NB4 (cell line): ENCODE data around the gene DLEU7.

Experiments used
- DNase-seq: peaks from one replicate; pipeline ENCODE4 v3.0.0; 2010; ENCODE audit warnings: low read depth
- H3K4me3 ChIP-seq: one replicate; pipeline ENCODE4 v1.5.1; 2011; ENCODE audit warnings: mild to moderate bottlenecking, low read depth, low read length, moderate library complexity
- MYC ChIP-seq: IDR thresholded peaks from 2 replicates; pipeline ENCODE4 v1.6.1; 2011; ENCODE audit warnings: low read depth, low read length
- POLR2A ChIP-seq: IDR thresholded peaks from 2 replicates; pipeline ENCODE4 v1.6.1; 2011; ENCODE audit warnings: mild to moderate bottlenecking; ENCODE audit not compliant: insufficient read length; ENCODE audit errors: extremely low read depth
- TF ChIP-seq, protein P1 (sequence below): IDR thresholded peaks from one replicate; pipeline ENCODE4 v1.5.1; 2012; ENCODE audit warnings: low read depth, low read length
- TF ChIP-seq, protein P2 (sequence below): IDR thresholded peaks from 2 replicates; pipeline ENCODE4 v1.6.1; 2011; ENCODE audit warnings: low read depth, low read length

Gene DLEU7

DNA sequence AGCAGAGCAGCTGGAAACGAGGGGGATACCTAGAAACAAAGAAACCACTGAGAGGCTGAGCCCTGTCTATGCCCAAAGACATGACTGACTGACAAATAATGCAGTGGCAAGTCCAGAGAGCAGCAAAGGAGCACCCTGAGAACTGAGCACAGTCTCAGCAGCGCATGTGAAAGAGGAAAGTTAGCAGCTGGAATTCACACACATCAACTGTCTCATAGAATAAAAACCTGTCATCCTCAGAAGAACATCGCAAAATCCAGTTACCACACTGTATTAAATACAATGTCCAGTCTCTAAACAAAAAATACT lies 24.1 kb upstream of the DLEU7 start:
- H3K4me3 ChIP-seq = no peak overlapping the region
- TF ChIP-seq, protein P1, sequence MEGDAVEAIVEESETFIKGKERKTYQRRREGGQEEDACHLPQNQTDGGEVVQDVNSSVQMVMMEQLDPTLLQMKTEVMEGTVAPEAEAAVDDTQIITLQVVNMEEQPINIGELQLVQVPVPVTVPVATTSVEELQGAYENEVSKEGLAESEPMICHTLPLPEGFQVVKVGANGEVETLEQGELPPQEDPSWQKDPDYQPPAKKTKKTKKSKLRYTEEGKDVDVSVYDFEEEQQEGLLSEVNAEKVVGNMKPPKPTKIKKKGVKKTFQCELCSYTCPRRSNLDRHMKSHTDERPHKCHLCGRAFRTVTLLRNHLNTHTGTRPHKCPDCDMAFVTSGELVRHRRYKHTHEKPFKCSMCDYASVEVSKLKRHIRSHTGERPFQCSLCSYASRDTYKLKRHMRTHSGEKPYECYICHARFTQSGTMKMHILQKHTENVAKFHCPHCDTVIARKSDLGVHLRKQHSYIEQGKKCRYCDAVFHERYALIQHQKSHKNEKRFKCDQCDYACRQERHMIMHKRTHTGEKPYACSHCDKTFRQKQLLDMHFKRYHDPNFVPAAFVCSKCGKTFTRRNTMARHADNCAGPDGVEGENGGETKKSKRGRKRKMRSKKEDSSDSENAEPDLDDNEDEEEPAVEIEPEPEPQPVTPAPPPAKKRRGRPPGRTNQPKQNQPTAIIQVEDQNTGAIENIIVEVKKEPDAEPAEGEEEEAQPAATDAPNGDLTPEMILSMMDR = no peak
- TF ChIP-seq POLR2A = no peak
- TF ChIP-seq, protein P2, sequence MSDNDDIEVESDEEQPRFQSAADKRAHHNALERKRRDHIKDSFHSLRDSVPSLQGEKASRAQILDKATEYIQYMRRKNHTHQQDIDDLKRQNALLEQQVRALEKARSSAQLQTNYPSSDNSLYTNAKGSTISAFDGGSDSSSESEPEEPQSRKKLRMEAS = no peak
- no peak for TF ChIP-seq MYC
- DNase-seq = no peak

DNA sequence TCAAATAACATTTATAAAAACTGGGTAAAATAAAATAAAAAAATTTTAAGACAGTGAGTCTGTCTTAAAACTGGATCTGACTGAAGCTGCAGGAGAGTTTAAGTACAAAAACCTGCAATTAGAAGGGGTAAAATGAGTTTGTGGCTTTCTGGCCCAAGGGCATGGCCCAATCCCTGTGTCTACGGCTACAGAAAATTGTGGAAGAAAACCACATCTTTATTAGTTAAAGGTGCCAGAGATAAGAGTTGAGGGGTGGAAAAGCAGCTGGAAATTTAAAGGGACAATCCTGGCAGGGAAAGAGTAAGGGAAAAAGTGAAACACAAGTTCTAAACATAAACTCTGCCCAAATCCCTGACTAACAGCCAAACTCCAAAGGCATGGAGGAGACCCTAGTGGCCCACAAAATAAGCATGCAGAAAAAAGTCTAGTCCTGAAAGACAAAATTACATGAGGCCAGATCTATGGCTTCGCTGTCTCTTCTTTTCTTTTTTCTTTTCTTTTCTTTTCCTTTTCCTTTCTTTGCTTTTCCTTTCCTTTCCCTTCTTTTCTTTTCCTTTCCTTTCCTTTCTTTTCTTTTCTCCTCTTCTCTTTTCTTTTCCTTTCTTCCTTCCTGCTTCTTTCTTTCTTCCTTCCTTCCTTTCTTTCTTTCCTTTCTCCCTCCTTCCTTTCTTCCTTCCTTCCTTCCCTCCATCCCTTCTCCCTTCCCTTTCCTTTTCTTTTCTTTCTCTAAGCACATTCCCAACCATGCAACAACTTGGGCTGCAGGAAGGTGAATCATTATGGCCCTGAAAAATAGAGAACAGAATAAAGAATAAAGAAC lies 23.5 kb upstream of the DLEU7 start:
- no peak for TF ChIP-seq POLR2A
- TF ChIP-seq, protein P2 = no peak
- TF ChIP-seq, protein P1 = no peak
- TF ChIP-seq MYC = no peak
- DNase-seq = no peak
- no peak overlapping the region for H3K4me3 ChIP-seq

DNA sequence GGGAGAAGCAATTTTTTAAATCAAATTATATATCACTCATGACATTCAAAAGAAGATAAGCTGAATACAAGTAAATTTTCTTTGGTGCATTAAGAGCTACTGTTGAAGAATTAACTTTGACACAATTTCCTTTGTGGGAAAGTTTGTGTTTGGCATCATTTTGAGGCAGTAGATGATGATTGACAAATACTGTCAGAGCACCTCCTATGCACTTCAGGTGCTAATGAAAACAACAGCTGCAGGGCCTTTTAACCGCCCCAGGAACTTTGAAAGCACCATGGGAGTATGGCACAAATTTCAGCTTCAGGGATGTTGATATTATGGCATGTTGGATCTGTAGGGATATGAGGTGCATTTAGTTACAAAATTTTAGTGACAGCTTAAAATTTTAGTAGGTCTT lies 21.0 kb upstream of the DLEU7 start:
- DNase-seq = no peak
- no peak overlapping the region for H3K4me3 ChIP-seq
- TF ChIP-seq, protein P2 = no peak
- TF ChIP-seq MYC = no peak
- TF ChIP-seq, protein P1 = no peak

DNA sequence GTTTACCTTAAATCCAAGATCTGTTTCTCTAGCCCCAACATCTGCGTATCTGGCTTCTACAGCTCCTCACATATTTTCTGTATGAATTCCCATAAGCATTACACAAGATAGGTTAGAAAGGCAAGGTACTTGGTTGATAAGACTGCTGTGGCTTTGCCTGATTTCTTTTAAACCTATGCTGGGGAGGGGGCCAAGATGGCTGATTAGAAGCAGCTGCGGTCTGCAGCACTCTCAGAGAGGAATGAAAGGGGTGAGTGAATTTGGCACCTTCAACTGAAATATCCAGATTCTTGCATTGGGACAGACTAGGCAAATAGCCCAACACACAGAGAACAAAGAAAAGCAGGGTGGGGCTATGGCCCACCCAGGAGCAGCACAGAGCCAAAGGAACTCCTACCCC lies 12.2 kb upstream of the DLEU7 start:
- H3K4me3 ChIP-seq = no peak overlapping the region
- TF ChIP-seq, protein P2 = no peak
- TF ChIP-seq POLR2A (no peak), MYC (no peak)
- TF ChIP-seq, protein P1 = no peak
- DNase-seq = no peak

DNA sequence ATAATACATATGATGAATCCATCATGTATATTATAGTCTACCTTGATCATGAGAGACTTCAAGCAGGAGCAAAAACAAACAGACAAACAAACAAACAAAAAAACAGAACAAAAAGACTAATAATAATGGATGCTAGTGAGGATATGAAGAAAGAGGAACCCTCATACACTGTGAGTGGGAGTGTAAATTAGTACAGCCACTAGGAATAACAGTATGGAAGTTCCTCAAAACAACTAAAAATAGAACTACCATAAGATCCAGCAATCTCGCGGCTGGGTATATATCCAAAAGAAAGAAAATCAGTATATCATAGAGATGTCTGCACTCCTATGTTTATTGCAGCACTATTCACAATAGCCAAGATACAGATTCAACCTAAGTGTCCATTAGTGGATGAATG lies 7.0 kb upstream of the DLEU7 start:
- TF ChIP-seq POLR2A (no peak), MYC (no peak)
- TF ChIP-seq, protein P2 = no peak
- TF ChIP-seq, protein P1 = no peak
- DNase-seq = peak; percentile 56
- no peak overlapping the region for H3K4me3 ChIP-seq
